ENCODE results near the gene SCN8A. TPM values are rescaled to one million over a fixed set of nuclear protein-coding genes. Genes with fewer than 3 reads are reported as not detected.

The SCN8A gene
- polyA plus RNA-seq, 1 experiment: 19.6 TPM

GRCh38 chr12:51777973-51778372 is 186.9 kb downstream of the SCN8A start:
- DNase-seq (ENCODE audit: low read depth): no peak
- Histone ChIP-seq H3K27me3 (ENCODE audit: control insufficient read depth, insufficient read depth, low read length) (no peaks in the 10 kb centered on the region), H3K36me3 (ENCODE audit: control insufficient read depth, insufficient read depth, low read length) (peaks cover 5% of the 10 kb centered on the region), H3K4me3 (ENCODE audit: low read depth, low read length) (no peak overlapping the region)
- CTCF ChIA-PET: no interaction called here
- POLR2A ChIA-PET: interaction anchor here (0.6 kb wide), 1 partner anchor 134 kb away, joined by 4 read pairs; no protein-coding TSS in a partner anchor
- no peak for TF ChIP-seq CTCF (IDR thresholded peaks at IDR 0.05; ENCODE audit: insufficient read depth, low read depth, low read length)

- CTCF ChIA-PET: no interaction called here
- Histone ChIP-seq H3K27me3 (ENCODE audit: control insufficient read depth, insufficient read depth, low read length) (no peaks in the 10 kb centered on the region), H3K4me3 (ENCODE audit: low read depth, low read length) (no peak overlapping the region), H3K36me3 (ENCODE audit: control insufficient read depth, insufficient read depth, low read length) (peaks cover 5% of the 10 kb centered on the region)
- POLR2A ChIA-PET: no interaction called here
- no peak for DNase-seq (ENCODE audit: low read depth)
- TF ChIP-seq CTCF (IDR thresholded peaks at IDR 0.05; ENCODE audit: insufficient read depth, low read depth, low read length): no peak
These were observed 188.8 kb downstream of the SCN8A start for GRCh38 chr12:51779876-51780275.

GRCh38 chr12:51784688-51785087 is 193.7 kb downstream of the SCN8A start:
- ChIA-PET POLR2A (no interaction called here), CTCF (interaction anchor here (1.1 kb wide), 1 partner anchor 10 kb away, joined by 4 read pairs; no protein-coding TSS in a partner anchor)
- H3K36me3 ChIP-seq (ENCODE audit: control insufficient read depth, insufficient read depth, low read length): peaks cover 2% of the 10 kb centered on the region; the same call in 1 of the 2 replicates
- TF ChIP-seq CTCF (IDR thresholded peaks at IDR 0.05; ENCODE audit: insufficient read depth, low read depth, low read length): no peak
- DNase-seq (ENCODE audit: low read depth): no peak
- no peaks in the 10 kb centered on the region for H3K27me3 ChIP-seq (ENCODE audit: control insufficient read depth, insufficient read depth, low read length)
- H3K4me3 ChIP-seq (ENCODE audit: low read depth, low read length): no peak overlapping the region

- Histone ChIP-seq H3K4me3 (ENCODE audit: low read depth, low read length) (no peak overlapping the region), H3K27me3 (ENCODE audit: control insufficient read depth, insufficient read depth, low read length) (no peaks in the 10 kb centered on the region), H3K36me3 (ENCODE audit: control insufficient read depth, insufficient read depth, low read length) (peaks cover 4% of the 10 kb centered on the region; the same call in 1 of the 2 replicates)
- ChIA-PET CTCF (interaction anchor here (0.5 to 1.1 kb wide), 2 partner anchors 11 to 68 kb away, joined by 3 to 4 read pairs; no protein-coding TSS in a partner anchor), POLR2A (no interaction called here)
- TF ChIP-seq CTCF (IDR thresholded peaks at IDR 0.05; ENCODE audit: insufficient read depth, low read depth, low read length): no peak
- DNase-seq (ENCODE audit: low read depth): no peak
These were observed 194.9 kb downstream of the SCN8A start for GRCh38 chr12:51785906-51786305.

GRCh38 chr12:51788876-51789275 is 197.8 kb downstream of the SCN8A start:
- no peaks in the 10 kb centered on the region for H3K27me3 ChIP-seq (ENCODE audit: control insufficient read depth, insufficient read depth, low read length)
- TF ChIP-seq CTCF (IDR thresholded peaks at IDR 0.05; ENCODE audit: insufficient read depth, low read depth, low read length): no peak
- peaks cover 4% of the 10 kb centered on the region for H3K36me3 ChIP-seq (ENCODE audit: control insufficient read depth, insufficient read depth, low read length)
- CTCF ChIA-PET: interaction anchor here (0.6 kb wide), 1 partner anchor 1600 kb away, joined by 4 read pairs; no protein-coding TSS in a partner anchor
- peak; percentile 44 for DNase-seq (ENCODE audit: low read depth)
- POLR2A ChIA-PET: interaction anchor here (0.6 kb wide), 2 partner anchors 168 to 1534 kb away, joined by 8 read pairs; no protein-coding TSS in a partner anchor
- H3K4me3 ChIP-seq (ENCODE audit: low read depth, low read length): no peak overlapping the region

All from BJ (cell line).